Endothelial cell of umbilical vein (primary cell): Measurements from ENCODE around the gene TLR1.

Source experiments
- CTCF ChIP-seq, 2 donors: IDR thresholded peaks; 1 replicate in 1 of 2; 2 replicates in 1 of 2; pipeline ENCODE4 v1.5.1; 2011; ENCODE audit warnings: low read length in 2 of 2, mild to moderate bottlenecking in 2 of 2, moderate library complexity in 2 of 2, control low read depth in 1 of 2, inconsistent platforms in 1 of 2, low read depth in 1 of 2; ENCODE audit not compliant: insufficient read depth in 1 of 2; ENCODE audit errors: extremely low read depth in 1 of 2
- FOS ChIP-seq: IDR thresholded peaks from 2 replicates; pipeline ENCODE4 v1.6.1; 2011; ENCODE audit warnings: mild to moderate bottlenecking, low read length, moderate library complexity, borderline replicate concordance; ENCODE audit not compliant: insufficient read depth
- MAX ChIP-seq: IDR thresholded peaks from 2 replicates; pipeline ENCODE4 v1.6.1; 2011; ENCODE audit not compliant: insufficient read depth, insufficient read length
- POLR2AphosphoS5 ChIP-seq: IDR thresholded peaks from 2 replicates; pipeline ENCODE4 v1.6.1; 2012; ENCODE audit warnings: low read depth, mild to moderate bottlenecking, control low read depth, low read length, moderate library complexity; ENCODE audit not compliant: insufficient read depth

GRCh38 chr4:38803833-38804653 lies 548 bp downstream of the TLR1 start:
- TF ChIP-seq POLR2AphosphoS5 (no peak), CTCF (IDR thresholded peaks at IDR 0.05; ENCODE audit: extremely low read depth in 1 of 2, insufficient read depth in 1 of 2, low read depth in 1 of 2, low read length in 2 of 2) (no peak), MAX (no peak), FOS (no peak)
